ENCODE results near the gene PLEKHG3.

The PLEKHG3 gene

GRCh38 chr14:64737391-64738280 is 33.4 kb downstream of the PLEKHG3 start:
- H3K27ac ChIP-seq = no peak overlapping the region
- TF ChIP-seq ZFX (IDR thresholded peaks at IDR 0.05; ENCODE audit: borderline replicate concordance) (no peak), CTCF (IDR thresholded peaks at IDR 0.05) (no peak)

- H3K27ac ChIP-seq = no peak overlapping the region
- TF ChIP-seq ZFX (IDR thresholded peaks at IDR 0.05; ENCODE audit: borderline replicate concordance) = no peak
- TF ChIP-seq CTCF (IDR thresholded peaks at IDR 0.05) = no peak
These were observed 34.1 kb downstream of the PLEKHG3 start for GRCh38 chr14:64738281-64738804.

GRCh38 chr14:64741200-64741599 is 37.0 kb downstream of the PLEKHG3 start:
- no peak overlapping the region for H3K27ac ChIP-seq
- TF ChIP-seq ZFX (IDR thresholded peaks at IDR 0.05; ENCODE audit: borderline replicate concordance) (no peak), CTCF (IDR thresholded peaks at IDR 0.05) (no peak)

- no peak for TF ChIP-seq ZFX (IDR thresholded peaks at IDR 0.05; ENCODE audit: borderline replicate concordance)
- no peak for TF ChIP-seq CTCF (IDR thresholded peaks at IDR 0.05)
- H3K27ac ChIP-seq = no peak overlapping the region
These were observed 37.7 kb downstream of the PLEKHG3 start for GRCh38 chr14:64741961-64742360.

GRCh38 chr14:64743061-64743460 is 38.8 kb downstream of the PLEKHG3 start:
- no peak for TF ChIP-seq ZFX (IDR thresholded peaks at IDR 0.05; ENCODE audit: borderline replicate concordance)
- no peak for TF ChIP-seq CTCF (IDR thresholded peaks at IDR 0.05)
- H3K27ac ChIP-seq = no peak overlapping the region

- TF ChIP-seq CTCF (IDR thresholded peaks at IDR 0.05) (no peak), ZFX (IDR thresholded peaks at IDR 0.05; ENCODE audit: borderline replicate concordance) (no peak)
- no peak overlapping the region for H3K27ac ChIP-seq
These were observed 41.4 kb downstream of the PLEKHG3 start for GRCh38 chr14:64745511-64746091.

Measured in 22Rv1 (cell line).